DMS53 treated with DMSO at 0.1 percent for 48 hours (cell line): ENCODE results near the gene USF1.
"Not testable (repeated sequence)": the region's sequence is repeated elsewhere in the genome, so short reads cannot be mapped to it uniquely, and the experiment has no call there.

Experiments used
- DNase-seq: peaks from one replicate; lab custom pipeline; 2025; ENCODE audit not compliant: unreplicated experiment; lab: John Stamatoyannopoulos, UW

USF1 gene

DNA sequence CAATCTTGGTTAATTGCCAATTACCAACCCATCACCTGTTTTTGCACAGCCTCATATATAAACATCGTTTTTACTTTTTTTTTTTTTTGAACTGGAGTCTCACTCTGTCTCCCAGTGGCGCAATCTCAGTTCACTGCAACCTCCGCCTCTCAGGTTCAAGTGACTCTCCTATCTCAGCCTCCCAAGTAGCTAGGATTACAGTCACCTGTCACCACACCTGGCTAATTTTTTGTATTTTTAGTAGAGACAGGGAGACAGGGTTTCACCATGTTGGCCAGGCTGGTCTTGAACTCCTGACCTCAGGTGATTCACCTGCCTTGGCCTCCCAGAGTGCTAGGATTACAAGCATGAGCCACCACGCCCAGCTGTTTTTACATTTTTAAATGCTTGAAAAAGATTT, 53.7 kb downstream of the USF1 start:
- DNase-seq = not testable (repeated sequence)
